Endothelial cell (in vitro differentiated cells): ENCODE measurements around the gene CALCB. TPM values are rescaled to one million over a fixed set of nuclear protein-coding genes. Genes with fewer than 3 reads are reported as not detected.
"Not testable (repeated sequence)": the region's sequence is repeated elsewhere in the genome, so short reads cannot be mapped to it uniquely, and the experiment has no call there.

ENCODE experiments used
- DNase-seq: peaks from one replicate; pipeline ENCODE4 v3.0.0; 2021; ENCODE audit warnings: low spot score
- H3K27ac Mint-ChIP-seq: one replicate; pipeline ENCODE4 v1.8.0; 2021; ENCODE audit warnings: mixed read lengths, inconsistent platforms; ENCODE audit not compliant: unreplicated experiment
- H3K27me3 Mint-ChIP-seq: one replicate; pipeline ENCODE4 v1.8.0; 2021; ENCODE audit warnings: mild to moderate bottlenecking, moderate library complexity, mixed read lengths, inconsistent platforms; ENCODE audit not compliant: unreplicated experiment
- H3K36me3 Mint-ChIP-seq: one replicate; pipeline ENCODE4 v1.8.0; 2021; ENCODE audit warnings: mild to moderate bottlenecking, low read depth, mixed read lengths, inconsistent platforms; ENCODE audit not compliant: unreplicated experiment
- H3K4me1 Mint-ChIP-seq: one replicate; pipeline ENCODE4 v1.8.0; 2021; ENCODE audit warnings: mild to moderate bottlenecking, mixed read lengths, inconsistent platforms; ENCODE audit not compliant: unreplicated experiment
- H3K4me3 Mint-ChIP-seq: one replicate; pipeline ENCODE4 v1.8.0; 2021; ENCODE audit warnings: mild to moderate bottlenecking, mixed read lengths, inconsistent platforms; ENCODE audit not compliant: unreplicated experiment
- H3K9me3 Mint-ChIP-seq: one replicate; pipeline ENCODE4 v1.8.0; 2021; ENCODE audit warnings: mixed read lengths, inconsistent platforms; ENCODE audit not compliant: unreplicated experiment
- CTCF ChIP-seq: fragments of 200-600 bp; sonication (generic); IDR thresholded peaks from one replicate; pipeline ENCODE4 v1.5.0; 2021; ENCODE audit warnings: antibody characterized with exemption; ENCODE audit not compliant: unreplicated experiment
- total RNA-seq: library from RNA; stranded (reverse); fragmentation: NEBNext Ultra II Directional; extraction: Animal tissue kit (Norgen Biotek cat#: 25700); gene quantifications from one replicate; pipeline ENCODE4 v1.2.1, GENCODE V29; 2021; ENCODE audit not compliant: unreplicated experiment

The CALCB gene
- total RNA-seq, 1 donor from 2014 or later = 0.28 TPM

- no peak for DNase-seq
Measured at GRCh38 chr11:15034687-15035267, 38.6 kb upstream of the CALCB start.

GRCh38 chr11:15035283-15035682 is 38.1 kb upstream of the CALCB start:
- H3K27ac Mint-ChIP-seq = no peak overlapping the region
- H3K4me1 Mint-ChIP-seq = no peaks in the 10 kb centered on the region
- DNase-seq = no peak
- H3K36me3 Mint-ChIP-seq = no peaks in the 10 kb centered on the region
- H3K4me3 Mint-ChIP-seq = no peak overlapping the region
- no peaks in the 10 kb centered on the region for H3K9me3 Mint-ChIP-seq
- no peak for TF ChIP-seq CTCF
- H3K27me3 Mint-ChIP-seq = no peaks in the 10 kb centered on the region

More at GRCh38 chr11:15034687-15035267, 38.6 kb upstream of the CALCB start:
- no peaks in the 10 kb centered on the region for H3K9me3 Mint-ChIP-seq
- no peak overlapping the region for H3K27ac Mint-ChIP-seq
- no peaks in the 10 kb centered on the region for H3K27me3 Mint-ChIP-seq
- TF ChIP-seq CTCF = no peak
- no peaks in the 10 kb centered on the region for H3K36me3 Mint-ChIP-seq
- no peak overlapping the region for H3K4me3 Mint-ChIP-seq
- no peaks in the 10 kb centered on the region for H3K4me1 Mint-ChIP-seq

- Mint-ChIP-seq H3K36me3 (no peaks in the 10 kb centered on the region), H3K27ac (no peak overlapping the region), H3K4me1 (no peaks in the 10 kb centered on the region), H3K9me3 (no peaks in the 10 kb centered on the region), H3K27me3 (no peaks in the 10 kb centered on the region), H3K4me3 (no peak overlapping the region)
- no peak for TF ChIP-seq CTCF
- no peak for DNase-seq
Measured at GRCh38 chr11:15038963-15039362, 34.4 kb upstream of the CALCB start.

- no peak for TF ChIP-seq CTCF
- H3K36me3 Mint-ChIP-seq = no peaks in the 10 kb centered on the region
- no peak for DNase-seq
- no peak overlapping the region for H3K27ac Mint-ChIP-seq
- no peak overlapping the region for H3K4me3 Mint-ChIP-seq
- H3K4me1 Mint-ChIP-seq = no peaks in the 10 kb centered on the region
- H3K27me3 Mint-ChIP-seq = no peaks in the 10 kb centered on the region
- no peaks in the 10 kb centered on the region for H3K9me3 Mint-ChIP-seq
Measured at GRCh38 chr11:15045209-15045608, 28.2 kb upstream of the CALCB start.

GRCh38 chr11:15045891-15046290 is 27.5 kb upstream of the CALCB start:
- no peak for TF ChIP-seq CTCF
- H3K36me3 Mint-ChIP-seq = no peaks in the 10 kb centered on the region
- no peak for DNase-seq
- no peaks in the 10 kb centered on the region for H3K9me3 Mint-ChIP-seq
- H3K4me1 Mint-ChIP-seq = no peaks in the 10 kb centered on the region
- no peak overlapping the region for H3K4me3 Mint-ChIP-seq
- no peak overlapping the region for H3K27ac Mint-ChIP-seq
- no peaks in the 10 kb centered on the region for H3K27me3 Mint-ChIP-seq

GRCh38 chr11:15046673-15047072 is 26.7 kb upstream of the CALCB start:
- not testable (repeated sequence) for H3K36me3 Mint-ChIP-seq, H3K4me1 Mint-ChIP-seq, H3K4me3 Mint-ChIP-seq, H3K27ac Mint-ChIP-seq, DNase-seq, H3K27me3 Mint-ChIP-seq, H3K9me3 Mint-ChIP-seq
